HepG2 (cell line): ENCODE measurements around the gene GCLM. TPM values are rescaled to one million over a fixed set of nuclear protein-coding genes. Genes with fewer than 3 reads are reported as not detected.

Experiments used
- AGO1 ChIP-seq: fragments of 200-400 bp; formaldehyde crosslinking; IDR thresholded peaks from 2 replicates; pipeline ENCODE4 v1.6.1; 2017; ENCODE audit warnings: mild to moderate bottlenecking, low read depth, low read length, moderate library complexity; ENCODE audit not compliant: poor library complexity, severe bottlenecking
- ARID3A ChIP-seq: IDR thresholded peaks from 2 replicates; pipeline ENCODE4 v1.6.1; 2012; ENCODE audit warnings: low read depth, low read length, improper control_type of control experiment
- E2F1 ChIP-seq: sonication (generic); formaldehyde crosslinking; IDR thresholded peaks from 2 replicates; pipeline ENCODE4 v1.5.0; 2020; ENCODE audit warnings: missing genetic modification reagents
- FOSL1 ChIP-seq: sonication (generic); formaldehyde crosslinking; IDR thresholded peaks from 2 replicates; pipeline ENCODE4 v1.9.0; 2021; ENCODE audit warnings: missing genetic modification reagents, borderline replicate concordance
- HNF1B ChIP-seq: sonication (generic); formaldehyde crosslinking; IDR thresholded peaks from 2 replicates; pipeline ENCODE4 v1.5.1; 2020; ENCODE audit warnings: mild to moderate bottlenecking, moderate library complexity, missing genetic modification reagents
- JUNB ChIP-seq: sonication (generic); formaldehyde crosslinking; IDR thresholded peaks from 2 replicates; pipeline ENCODE4 v1.8.0; 2022; ENCODE audit warnings: missing genetic modification reagents, mild to moderate bottlenecking, borderline replicate concordance
- MATR3 ChIP-seq: sonication (generic); formaldehyde crosslinking; IDR thresholded peaks from 2 replicates; pipeline ENCODE4 v1.4.0; 2020; ENCODE audit warnings: missing genetic modification reagents
- NFE2L1 ChIP-seq: sonication (generic); formaldehyde crosslinking; IDR thresholded peaks from 2 replicates; pipeline ENCODE4 v1.4.0; 2020; ENCODE audit warnings: missing genetic modification reagents, mild to moderate bottlenecking, borderline replicate concordance
- NRL ChIP-seq: sonication (generic); formaldehyde crosslinking; IDR thresholded peaks from 2 replicates; pipeline ENCODE4 v1.5.0; 2020; ENCODE audit warnings: missing genetic modification reagents, mild to moderate bottlenecking, moderate library complexity, borderline replicate concordance
- PAWR ChIP-seq: sonication (generic); formaldehyde crosslinking; IDR thresholded peaks from 2 replicates; pipeline ENCODE4 v1.4.0; 2020; ENCODE audit warnings: missing genetic modification reagents, mild to moderate bottlenecking, borderline replicate concordance
- PHF21A ChIP-seq: sonication (generic); formaldehyde crosslinking; IDR thresholded peaks from 2 replicates; pipeline ENCODE4 v1.5.0; 2020; ENCODE audit warnings: mild to moderate bottlenecking, missing genetic modification reagents
- REPIN1 ChIP-seq: sonication (generic); formaldehyde crosslinking; IDR thresholded peaks from 2 replicates; pipeline ENCODE4 v1.8.0; 2022; ENCODE audit warnings: missing genetic modification reagents, low read depth, mild to moderate bottlenecking, borderline replicate concordance
- SMAD1 ChIP-seq: sonication (generic); formaldehyde crosslinking; IDR thresholded peaks from 2 replicates; pipeline ENCODE4 v1.4.0; 2020; ENCODE audit warnings: missing genetic modification reagents, low read depth, mild to moderate bottlenecking, borderline replicate concordance
- TRIM22 ChIP-seq: fragments of 450-650 bp; IDR thresholded peaks from 2 replicates; pipeline ENCODE4 v1.6.1; 2017
- ZEB1 ChIP-seq: IDR thresholded peaks from 2 replicates; pipeline ENCODE4 v1.6.1; 2012; ENCODE audit warnings: mild to moderate bottlenecking, low read depth, inconsistent platforms; ENCODE audit not compliant: insufficient replicate concordance
- ZNF24 ChIP-seq: fragments of 450-650 bp; IDR thresholded peaks from 2 replicates; pipeline ENCODE4 v1.6.1; 2017; ENCODE audit warnings: antibody characterized with exemption, mild to moderate bottlenecking
- ZNF292 ChIP-seq: sonication (generic); formaldehyde crosslinking; IDR thresholded peaks from 2 replicates; pipeline ENCODE4 v1.8.1; 2022; ENCODE audit warnings: mild to moderate bottlenecking, low read depth, missing genetic modification reagents, borderline replicate concordance
- ZNF460 ChIP-seq: sonication (generic); formaldehyde crosslinking; IDR thresholded peaks from 2 replicates; pipeline ENCODE4 v1.5.1; 2020; ENCODE audit warnings: missing genetic modification reagents, mild to moderate bottlenecking, borderline replicate concordance
- ZSCAN12 ChIP-seq: sonication (generic); formaldehyde crosslinking; IDR thresholded peaks from 2 replicates; pipeline ENCODE4 v1.9.0; 2021; ENCODE audit warnings: mild to moderate bottlenecking, missing genetic modification reagents
- polyA plus RNA-seq, 8 experiments: library from polyadenylated mRNA; depleted of rRNA in 3 of 8; stranded (reverse) in 7 of 8; unstranded in 1 of 8; fragments of >200 nt; fragmentation: Illumina TruSeq in 4 of 8; extraction: Trizol in 4 of 8; gene quantifications; 2 replicates each; pipeline versions ENCODE4 v1.2.1 to v1.2.3, GENCODE V29; 2011 to 2016; ENCODE audit warnings: low read depth in 4 of 8, missing spikeins in 1 of 8, mixed read lengths in 1 of 8; ENCODE audit not compliant: insufficient read depth in 1 of 8
- total RNA-seq, 5 experiments: library from RNA; depleted of rRNA; stranded (reverse); fragments of >200 nt; fragmentation: Illumina TruSeq; extraction: Trizol; gene quantifications; 2 replicates each; pipeline ENCODE4 v1.2.3, GENCODE V29; 2016; ENCODE audit warnings: low read depth in 1 of 5

The GCLM gene
- total and polyA plus RNA-seq, 2 of the 13 experiments (the other 11 are each of a cell fraction or from before 2014, with no cell fraction given), result 8.7 to 29.9 TPM

GRCh38 chr1:93878889-93879586, 30.2 kb downstream of the GCLM start, which contains the start of gene DNTTIP2 (continued):
- TF ChIP-seq HNF1B (CRISPR knock-in tag), result peak; percentile 93
- peak; percentile 15 for TF ChIP-seq ZEB1
- TF ChIP-seq TRIM22, result no peak
- no peak for TF ChIP-seq ARID3A
- TF ChIP-seq PHF21A (CRISPR knock-in tag), result no peak; the same call in 1 of the 2 replicates
- no peak for TF ChIP-seq PAWR
- TF ChIP-seq AGO1, result no peak
- TF ChIP-seq SMAD1 (CRISPR knock-in tag), result no peak
- no peak for TF ChIP-seq JUNB (CRISPR knock-in tag)
- 0 out of 2 replicates have a peak, but pooled peaks have one; percentile 1 for TF ChIP-seq FOSL1 (CRISPR knock-in tag)
- TF ChIP-seq ZSCAN12 (CRISPR knock-in tag), result no peak
- peak; percentile 94 for TF ChIP-seq E2F1
- no peak; the same call in 1 of the 2 replicates for TF ChIP-seq ZNF460
- no peak for TF ChIP-seq NRL (CRISPR knock-in tag)
- TF ChIP-seq MATR3 (CRISPR knock-in tag), result no peak
- peak; percentile 52; the same call in 1 of the 2 replicates for TF ChIP-seq REPIN1
- TF ChIP-seq ZNF292 (CRISPR knock-in tag), result no peak
- no peak for TF ChIP-seq NFE2L1 (CRISPR knock-in tag)
- TF ChIP-seq ZNF24, result no peak
